Panc1 (cell line): ENCODE measurements around the gene SF3A1. TPM values are rescaled to one million over a fixed set of nuclear protein-coding genes. Genes with fewer than 3 reads are reported as not detected.
A peak's percentile ranks its signal among the peaks of the same experiment; 100 is the strongest.

Experiments used
- ATAC-seq: fragments of 200-7000 bp; cut with Tn5 transposase; 2 replicates; pipeline ENCODE4 v1.9.1; 2020; ENCODE audit warnings: mild to moderate bottlenecking, moderate library complexity
- BruUV-seq: library from RNA; stranded (reverse); fragments of 400-500 nt; replicated peaks from 2 replicates; lab custom pipeline; 2021; lab: Mats Ljungman, UMichigan
- CTCF ChIA-PET: fragments of 300-600 bp; sonication (Branson Sonifier 250); formaldehyde crosslinking; loops from one replicate; lab custom pipeline; 2022; ENCODE audit warnings: antibody characterized with exemption; lab: Charles Lee
- POLR2A ChIA-PET: fragments of 300-600 bp; sonication (Branson Sonifier 250); formaldehyde crosslinking; loops from one replicate; lab custom pipeline; 2022; ENCODE audit warnings: antibody characterized with exemption; lab: Charles Lee
- DNase-seq: peaks from one replicate; pipeline ENCODE4 v3.0.0-alpha.2; 2010; ENCODE audit warnings: low read depth, low spot score
- H3K27ac ChIP-seq: 2 replicates; pipeline ENCODE4 v1.5.1; 2011; ENCODE audit warnings: mild to moderate bottlenecking, low read length, inconsistent platforms
- H3K27me3 ChIP-seq: fragments of 200-500 bp; sonication (Bioruptor generic); 2 replicates; pipeline ENCODE4 v1.6.0; 2014; ENCODE audit warnings: low read length, inconsistent platforms; ENCODE audit not compliant: control insufficient read depth, insufficient read depth
- H3K36me3 ChIP-seq: fragments of 200-500 bp; sonication (Bioruptor generic); 2 replicates; pipeline ENCODE4 v1.5.1; 2014; ENCODE audit warnings: inconsistent platforms, mild to moderate bottlenecking, low read length, moderate library complexity; ENCODE audit not compliant: control insufficient read depth, insufficient read depth
- H3K4me1 ChIP-seq: 2 replicates; pipeline ENCODE4 v1.5.1; 2011; ENCODE audit warnings: inconsistent platforms, mild to moderate bottlenecking, low read length, moderate library complexity; ENCODE audit not compliant: control insufficient read depth, insufficient read depth
- H3K4me3 ChIP-seq, 2 experiments: 2 replicates each; pipeline ENCODE4 v1.5.1; 2011 to 2012; ENCODE audit warnings: low read depth in 2 of 2, low read length in 2 of 2, mild to moderate bottlenecking in 2 of 2, inconsistent platforms in 1 of 2, moderate library complexity in 1 of 2
- H3K9me3 ChIP-seq: fragments of 200-500 bp; sonication (Bioruptor generic); 2 replicates; pipeline ENCODE4 v1.5.1; 2014; ENCODE audit warnings: low read depth, mild to moderate bottlenecking, inconsistent platforms, low read length, moderate library complexity; ENCODE audit not compliant: control insufficient read depth, insufficient read depth
- POLR2AphosphoS5 ChIP-seq: IDR thresholded peaks from 2 replicates; pipeline ENCODE4 v1.6.1; 2012; ENCODE audit warnings: mild to moderate bottlenecking, low read depth, low read length, moderate library complexity
- SIN3A ChIP-seq: IDR thresholded peaks from 2 replicates; pipeline ENCODE4 v1.6.1; 2012; ENCODE audit warnings: low read depth, mild to moderate bottlenecking, low read length, moderate library complexity, borderline replicate concordance; ENCODE audit not compliant: insufficient read depth
- TCF7L2 ChIP-seq: IDR thresholded peaks from 2 replicates; pipeline ENCODE4 v1.6.1; 2011; ENCODE audit warnings: mild to moderate bottlenecking, low read depth, low read length, inconsistent platforms
- in situ Hi-C: cut with HindIII; loops from 2 replicates; pipeline ENCODE4 v1.10.0; 2016; ENCODE audit warnings: low sequenced_read_pairs, low pct_unique_long_range_greater_than_20kb
- intact Hi-C: fragments of 100-400 bp; cut with micrococcal nuclease; formaldehyde crosslinking; loops from one replicate; pipeline ENCODE4 v1.10.0; 2022; ENCODE audit not compliant: unreplicated experiment
- total RNA-seq: library from RNA; stranded (reverse); gene quantifications from one replicate; pipeline ENCODE4 v1.2.1, GENCODE V29; 2021; ENCODE audit not compliant: unreplicated experiment
- TF ChIP-seq, protein P1 (sequence below): fragments of 450-650 bp; IDR thresholded peaks from 2 replicates; pipeline ENCODE4 v1.5.1; 2017; ENCODE audit warnings: mild to moderate bottlenecking
- TF ChIP-seq, protein P2 (sequence below), 2 experiments: IDR thresholded peaks; 2 replicates each; pipeline ENCODE4 v1.6.1; 2011 to 2012; ENCODE audit warnings: low read depth in 2 of 2, control low read depth in 1 of 2, low read length in 1 of 2, mild to moderate bottlenecking in 1 of 2, moderate library complexity in 1 of 2; ENCODE audit not compliant: insufficient read depth in 1 of 2

The SF3A1 gene
- total RNA-seq, 1 experiment from 2014 or later: 176 TPM

DNA sequence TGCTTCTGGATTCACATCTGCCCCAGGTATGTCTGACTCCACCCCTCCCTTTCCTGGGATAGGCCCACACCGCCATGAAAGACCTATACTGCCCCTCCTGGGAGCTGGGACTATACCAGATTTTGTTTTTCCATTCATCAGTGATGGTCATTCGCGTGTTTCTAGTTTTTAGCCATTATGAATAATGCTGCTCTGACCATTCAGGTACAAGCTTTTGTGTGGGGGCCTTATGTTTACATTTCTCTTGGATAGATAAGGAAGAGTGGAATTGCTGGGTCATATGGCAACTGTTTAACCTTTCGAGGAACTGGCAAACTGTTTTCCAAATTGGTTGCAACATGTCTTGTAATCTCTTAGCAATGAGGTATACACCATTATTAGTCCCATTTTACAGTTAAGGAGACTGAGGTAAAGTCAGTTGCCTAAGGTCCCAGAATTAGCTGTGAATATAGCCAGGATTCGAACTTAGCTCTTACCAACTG is 28.8 kb downstream of the SF3A1 start:
- no TSS peak for BruUV-seq
- no peak for DNase-seq
- no peaks in the 10 kb centered on the region for H3K9me3 ChIP-seq
- intact Hi-C loops (no loop called here), in situ Hi-C loops (no loop called here)
- ChIA-PET POLR2A (no interaction called here), CTCF (interaction anchor here (2.3 kb wide), 1 partner anchor 40 kb away, joined by 11 read pairs; no protein-coding TSS in a partner anchor)
- peak; percentile 40; the same call in 1 of the 2 replicates for ATAC-seq
- no peaks in the 10 kb centered on the region; the same call in 1 of the 2 replicates for H3K36me3 ChIP-seq
- H3K4me1 ChIP-seq: peaks cover 16% of the 10 kb centered on the region
- no peaks in the 10 kb centered on the region for H3K27me3 ChIP-seq
- TF ChIP-seq, protein P1, sequence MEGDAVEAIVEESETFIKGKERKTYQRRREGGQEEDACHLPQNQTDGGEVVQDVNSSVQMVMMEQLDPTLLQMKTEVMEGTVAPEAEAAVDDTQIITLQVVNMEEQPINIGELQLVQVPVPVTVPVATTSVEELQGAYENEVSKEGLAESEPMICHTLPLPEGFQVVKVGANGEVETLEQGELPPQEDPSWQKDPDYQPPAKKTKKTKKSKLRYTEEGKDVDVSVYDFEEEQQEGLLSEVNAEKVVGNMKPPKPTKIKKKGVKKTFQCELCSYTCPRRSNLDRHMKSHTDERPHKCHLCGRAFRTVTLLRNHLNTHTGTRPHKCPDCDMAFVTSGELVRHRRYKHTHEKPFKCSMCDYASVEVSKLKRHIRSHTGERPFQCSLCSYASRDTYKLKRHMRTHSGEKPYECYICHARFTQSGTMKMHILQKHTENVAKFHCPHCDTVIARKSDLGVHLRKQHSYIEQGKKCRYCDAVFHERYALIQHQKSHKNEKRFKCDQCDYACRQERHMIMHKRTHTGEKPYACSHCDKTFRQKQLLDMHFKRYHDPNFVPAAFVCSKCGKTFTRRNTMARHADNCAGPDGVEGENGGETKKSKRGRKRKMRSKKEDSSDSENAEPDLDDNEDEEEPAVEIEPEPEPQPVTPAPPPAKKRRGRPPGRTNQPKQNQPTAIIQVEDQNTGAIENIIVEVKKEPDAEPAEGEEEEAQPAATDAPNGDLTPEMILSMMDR: no peak; the same call in 1 of the 2 replicates
- no peak for TF ChIP-seq SIN3A
- TF ChIP-seq POLR2AphosphoS5: no peak
- no peak for TF ChIP-seq TCF7L2
- TF ChIP-seq, protein P2, sequence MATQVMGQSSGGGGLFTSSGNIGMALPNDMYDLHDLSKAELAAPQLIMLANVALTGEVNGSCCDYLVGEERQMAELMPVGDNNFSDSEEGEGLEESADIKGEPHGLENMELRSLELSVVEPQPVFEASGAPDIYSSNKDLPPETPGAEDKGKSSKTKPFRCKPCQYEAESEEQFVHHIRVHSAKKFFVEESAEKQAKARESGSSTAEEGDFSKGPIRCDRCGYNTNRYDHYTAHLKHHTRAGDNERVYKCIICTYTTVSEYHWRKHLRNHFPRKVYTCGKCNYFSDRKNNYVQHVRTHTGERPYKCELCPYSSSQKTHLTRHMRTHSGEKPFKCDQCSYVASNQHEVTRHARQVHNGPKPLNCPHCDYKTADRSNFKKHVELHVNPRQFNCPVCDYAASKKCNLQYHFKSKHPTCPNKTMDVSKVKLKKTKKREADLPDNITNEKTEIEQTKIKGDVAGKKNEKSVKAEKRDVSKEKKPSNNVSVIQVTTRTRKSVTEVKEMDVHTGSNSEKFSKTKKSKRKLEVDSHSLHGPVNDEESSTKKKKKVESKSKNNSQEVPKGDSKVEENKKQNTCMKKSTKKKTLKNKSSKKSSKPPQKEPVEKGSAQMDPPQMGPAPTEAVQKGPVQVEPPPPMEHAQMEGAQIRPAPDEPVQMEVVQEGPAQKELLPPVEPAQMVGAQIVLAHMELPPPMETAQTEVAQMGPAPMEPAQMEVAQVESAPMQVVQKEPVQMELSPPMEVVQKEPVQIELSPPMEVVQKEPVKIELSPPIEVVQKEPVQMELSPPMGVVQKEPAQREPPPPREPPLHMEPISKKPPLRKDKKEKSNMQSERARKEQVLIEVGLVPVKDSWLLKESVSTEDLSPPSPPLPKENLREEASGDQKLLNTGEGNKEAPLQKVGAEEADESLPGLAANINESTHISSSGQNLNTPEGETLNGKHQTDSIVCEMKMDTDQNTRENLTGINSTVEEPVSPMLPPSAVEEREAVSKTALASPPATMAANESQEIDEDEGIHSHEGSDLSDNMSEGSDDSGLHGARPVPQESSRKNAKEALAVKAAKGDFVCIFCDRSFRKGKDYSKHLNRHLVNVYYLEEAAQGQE (IDR thresholded peaks at IDR 0.05; ENCODE audit: insufficient read depth in 1 of 2, low read depth in 2 of 2, low read length in 1 of 2): no peak
- H3K4me3 ChIP-seq: no peak overlapping the region
- H3K27ac ChIP-seq: no peak overlapping the region

DNA sequence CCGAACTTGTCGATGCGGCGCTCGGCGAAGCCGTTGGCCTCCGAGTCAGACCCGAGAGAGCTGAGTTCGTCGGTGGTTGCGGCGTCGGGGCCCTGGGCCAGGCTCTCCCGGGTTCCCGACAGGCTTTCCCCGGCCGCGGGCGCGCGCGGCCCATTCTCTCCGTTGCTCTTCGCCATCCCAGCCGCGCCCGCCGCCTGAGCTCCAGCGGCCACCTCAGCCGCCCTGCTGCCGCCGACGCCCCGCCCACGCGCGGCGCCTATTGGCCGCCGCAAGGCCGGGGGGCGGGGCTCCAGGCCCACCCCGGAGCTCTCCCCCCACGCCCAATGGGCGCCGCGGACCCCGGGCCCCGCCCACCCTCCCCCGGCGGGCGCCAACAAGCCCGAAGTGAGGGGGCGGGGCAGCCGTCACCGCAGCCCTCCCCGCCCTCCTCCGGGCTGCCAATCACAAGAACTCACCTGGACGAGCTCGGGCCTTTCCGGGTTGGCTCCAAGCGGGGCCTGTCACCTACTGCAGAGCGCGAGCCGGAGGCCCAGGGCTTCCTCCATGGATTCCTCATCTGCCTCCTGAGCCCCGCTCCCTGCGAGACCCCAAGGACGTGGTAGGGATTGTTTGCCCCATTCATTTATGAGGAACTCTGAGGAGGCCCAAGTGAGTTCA is 29.9 kb downstream of the SF3A1 start, which contains the start of gene TBC1D10A:
Gene TBC1D10A (minus strand): TSS at position 236 of the 657 bp plus-strand sequence. CDS start 60 bp downstream, at position 176.
- peak; percentile 92 for ATAC-seq
- TF ChIP-seq SIN3A (no peak), TCF7L2 (no peak), POLR2AphosphoS5 (no peak)
- TF ChIP-seq, protein P2 (IDR thresholded peaks at IDR 0.05; ENCODE audit: insufficient read depth in 1 of 2, low read depth in 2 of 2, low read length in 1 of 2): no peak
- TF ChIP-seq, protein P1: no peak
- Histone ChIP-seq H3K9me3 (no peaks in the 10 kb centered on the region), H3K27me3 (no peaks in the 10 kb centered on the region), H3K27ac (peak within 1 kb of the TSS; percentile 72), H3K4me3 (peak within 1 kb of the TSS; percentile 60 to 61), H3K4me1 (peaks cover 16% of the 10 kb centered on the region), H3K36me3 (no peaks in the 10 kb centered on the region; the same call in 1 of the 2 replicates)
- CTCF ChIA-PET: interaction anchor here (0.6 to 2.3 kb wide), 2 partner anchors 39 to 42 kb away, joined by 4 to 11 read pairs; no protein-coding TSS in a partner anchor
- POLR2A ChIA-PET: no interaction called here
- BruUV-seq: no TSS peak
- in situ Hi-C loops (no loop called here), intact Hi-C loops (no loop called here)
- no peak for DNase-seq
